ENCODE data around the gene USP13.

USP13 gene

DNA sequence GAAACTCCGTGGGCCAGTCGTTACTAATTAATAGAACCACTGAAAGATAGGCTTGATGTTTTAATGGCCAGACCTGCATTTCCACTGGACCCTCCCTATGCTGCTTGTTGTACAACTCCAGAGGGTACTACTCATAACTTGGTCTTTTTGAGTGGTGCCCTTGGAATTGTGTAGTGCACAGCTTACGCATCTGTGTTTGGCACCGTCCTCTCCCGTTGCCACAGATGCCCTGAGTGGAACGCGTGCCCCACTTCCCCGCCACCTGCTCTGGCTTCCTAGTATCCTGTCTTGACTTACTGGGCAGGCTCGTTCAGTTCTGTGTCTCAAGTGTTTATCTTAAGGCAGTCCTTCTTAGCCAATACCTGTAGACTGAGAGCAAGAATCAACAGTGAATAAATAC, 78.7 kb downstream of the USP13 start:
- no peak for DNase-seq (ENCODE audit: low read depth in 1 of 2, low spot score in 1 of 2)

DNA sequence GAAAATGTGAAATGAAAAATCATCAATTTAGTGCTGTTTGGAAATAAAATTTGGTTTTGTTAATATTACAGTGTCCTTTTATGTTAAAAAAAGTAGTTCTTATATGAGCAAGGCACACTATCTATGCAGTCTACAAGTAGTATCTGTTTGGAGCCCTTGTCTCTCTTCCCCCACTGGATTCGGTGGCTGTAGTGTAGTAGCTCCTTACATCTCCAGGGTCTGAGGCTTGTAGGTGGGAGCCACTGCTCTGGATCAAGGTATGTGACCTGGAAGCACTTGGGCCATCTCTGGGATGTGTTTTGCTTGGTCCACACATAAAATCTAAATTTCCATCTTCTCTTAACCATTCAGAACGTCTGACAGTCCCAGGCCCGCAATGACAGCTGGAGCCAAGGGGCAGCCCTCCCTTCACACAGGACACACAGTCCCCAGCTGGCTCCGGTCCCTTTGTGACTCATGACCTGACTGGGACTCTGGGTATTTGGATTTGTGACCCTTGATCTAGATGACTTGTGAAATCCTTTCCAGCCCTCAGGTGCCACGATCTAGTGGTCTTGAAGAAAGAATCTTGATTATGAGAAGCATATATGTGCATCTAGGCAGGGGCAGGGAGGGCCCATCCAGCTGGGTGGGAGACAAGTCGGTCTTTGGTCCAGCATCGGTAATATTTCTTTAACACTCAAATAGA, 80.0 kb downstream of the USP13 start:
- DNase-seq (ENCODE audit: low read depth in 1 of 2, low spot score in 1 of 2): no peak

- DNase-seq (ENCODE audit: low read depth in 1 of 2, low spot score in 1 of 2): no peak
These were observed 81.0 kb downstream of the USP13 start for GRCh38 chr3:179733797-179734196.

DNA sequence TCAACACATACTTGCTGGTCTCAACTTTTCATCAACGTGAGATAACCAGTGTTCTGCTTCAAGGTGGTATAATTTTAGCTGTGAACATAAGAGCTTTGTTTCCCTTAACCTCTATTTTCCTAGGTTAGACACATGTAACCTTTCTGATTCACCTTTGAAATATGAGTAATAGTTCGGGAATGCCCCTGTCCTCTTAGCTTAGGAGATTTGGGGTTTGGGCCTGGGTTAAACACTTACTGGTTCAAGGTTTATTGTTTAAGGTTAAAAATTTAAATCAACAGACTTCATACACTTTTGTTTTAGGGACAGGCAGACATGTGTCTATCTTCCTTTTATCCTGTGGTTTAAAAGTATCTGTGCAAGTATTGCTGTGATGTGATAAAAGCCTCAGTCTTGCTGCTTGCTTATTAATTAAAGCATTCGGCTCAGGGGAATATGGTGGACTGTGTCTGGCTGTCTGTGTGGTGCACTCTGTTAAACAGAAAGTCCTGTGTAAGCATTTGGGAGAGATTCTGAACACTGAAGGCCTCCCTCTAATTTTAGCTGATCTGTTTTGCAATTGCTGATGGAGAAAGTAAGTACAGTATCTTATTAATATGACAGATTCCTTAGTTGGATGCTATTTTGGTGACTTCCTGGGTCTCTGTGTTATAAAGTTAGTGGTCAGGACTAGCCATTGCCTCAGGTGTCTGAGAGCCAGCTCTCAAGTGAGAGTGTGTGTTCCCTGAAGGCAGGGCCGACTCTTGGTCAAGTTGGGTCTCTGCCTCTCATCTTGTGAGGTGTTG, 81.8 kb downstream of the USP13 start:
- DNase-seq (ENCODE audit: low read depth in 1 of 2, low spot score in 1 of 2): no peak

DNA sequence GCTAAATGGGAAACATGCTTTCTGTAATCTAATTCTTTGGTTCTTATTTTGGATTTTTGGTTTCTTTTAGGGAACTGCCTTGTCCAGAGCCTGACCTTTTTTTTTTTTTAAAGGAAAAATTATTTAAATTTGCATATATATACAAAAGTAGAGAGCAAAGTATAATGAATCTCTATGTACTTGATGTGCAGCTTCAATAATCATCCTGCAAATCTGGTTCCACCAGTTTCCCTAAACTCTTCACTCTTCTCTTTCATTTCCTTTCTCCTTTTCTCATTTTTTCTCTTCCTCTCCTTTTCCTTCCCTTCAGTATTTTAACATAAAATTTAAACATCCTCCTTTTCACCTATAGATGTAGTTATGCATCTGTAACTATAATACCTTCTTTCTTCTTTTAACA, 82.5 kb downstream of the USP13 start:
- no peak for DNase-seq (ENCODE audit: low read depth in 1 of 2, low spot score in 1 of 2)

DNA sequence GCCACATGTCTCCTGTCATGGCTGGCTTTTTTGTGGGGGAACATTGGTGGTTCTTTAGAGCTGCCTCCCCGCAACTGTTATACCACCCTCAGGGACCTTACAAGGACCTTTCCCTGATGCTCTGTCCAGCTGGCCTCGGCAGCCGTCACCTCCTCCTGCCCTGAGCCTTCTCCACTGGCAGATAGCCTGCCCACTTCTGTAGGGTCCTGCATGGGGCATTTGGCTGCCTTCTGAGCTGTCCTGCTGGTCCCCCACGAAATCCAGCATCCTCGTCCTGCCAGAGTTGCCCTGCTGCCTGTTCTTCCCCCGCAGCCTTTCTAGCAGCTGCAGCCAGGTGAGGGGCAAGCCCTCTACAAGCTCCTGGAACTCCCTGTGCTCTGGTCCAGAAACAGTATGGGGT, 86.2 kb downstream of the USP13 start:
- no peak for DNase-seq (ENCODE audit: low read depth in 1 of 2, low spot score in 1 of 2)

DNA sequence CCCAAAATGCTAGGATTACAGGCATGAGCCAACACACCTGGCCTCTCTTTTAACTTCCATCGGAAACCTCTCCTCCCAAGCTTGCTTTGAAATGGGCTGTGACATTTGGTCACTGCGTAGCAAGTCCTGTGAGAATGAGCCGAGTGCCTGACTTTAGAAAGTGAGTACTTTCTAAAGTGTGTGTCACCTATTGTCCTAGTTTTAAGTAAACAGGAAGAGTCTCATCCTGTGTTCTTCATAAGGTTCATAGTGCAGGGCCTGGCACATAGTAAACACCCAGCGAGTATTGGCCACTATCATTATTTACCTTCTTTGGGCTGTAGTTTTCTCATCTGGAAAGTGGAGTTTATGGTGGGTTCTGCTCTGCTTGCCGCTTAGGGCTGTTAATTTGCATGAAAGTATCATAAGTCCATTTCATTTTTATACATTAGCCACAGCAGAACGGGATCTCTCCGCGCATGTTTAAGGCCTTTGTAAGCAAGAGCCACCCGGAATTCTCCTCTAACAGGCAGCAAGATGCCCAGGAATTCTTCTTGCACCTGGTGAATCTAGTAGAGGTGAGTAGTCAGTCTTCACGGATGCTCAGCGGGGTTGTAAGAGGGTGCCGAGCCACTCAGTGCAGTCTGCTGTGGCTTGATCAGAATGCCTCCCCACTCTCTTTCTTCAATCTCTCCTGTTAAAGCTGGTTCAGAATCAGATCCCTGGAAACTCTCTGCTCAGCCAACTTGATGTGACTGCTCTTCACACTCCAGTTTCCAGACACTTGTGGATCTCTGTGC, 87.2 kb downstream of the USP13 start:
- no peak for DNase-seq (ENCODE audit: low read depth in 1 of 2, low spot score in 1 of 2)

DNA sequence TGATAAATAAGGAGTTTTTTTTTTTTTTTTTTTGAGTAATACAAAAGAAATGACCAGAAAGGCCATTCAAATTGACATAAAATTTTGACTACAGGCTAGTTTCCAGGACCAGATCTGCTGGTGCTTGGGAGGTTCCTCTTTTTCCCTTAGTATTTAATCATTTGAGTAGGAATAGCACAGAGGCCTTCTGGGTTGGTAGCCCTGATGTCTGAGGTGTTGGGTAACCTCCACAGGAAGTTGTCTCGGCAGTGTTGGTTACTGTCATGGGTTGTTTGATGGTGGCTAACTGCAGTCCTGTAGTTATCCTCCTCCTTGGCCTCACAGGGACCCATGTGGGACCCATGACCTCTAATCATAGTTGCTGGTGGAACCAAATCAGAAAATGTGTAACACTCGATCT, 91.1 kb downstream of the USP13 start:
- DNase-seq (ENCODE audit: low read depth in 1 of 2, low spot score in 1 of 2): no peak

DNA sequence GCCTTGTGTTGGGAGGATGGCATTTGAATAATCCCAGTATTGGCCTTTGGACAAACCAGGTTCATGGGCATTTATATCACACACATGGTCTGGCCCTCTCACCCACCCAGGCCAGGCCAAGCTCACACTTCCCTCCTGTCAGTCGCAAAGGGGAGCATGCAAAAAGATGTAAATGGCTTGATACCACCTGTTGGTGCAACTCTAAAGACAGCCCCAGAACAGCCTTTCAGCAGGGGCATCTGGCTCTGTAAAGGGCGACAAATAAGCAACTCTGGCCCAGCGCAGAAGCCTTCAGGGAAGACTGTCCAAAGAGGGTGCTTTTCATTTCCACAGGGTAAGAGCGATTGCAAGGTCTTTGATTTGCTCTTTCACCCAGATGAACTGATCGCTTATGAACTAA, 91.8 kb downstream of the USP13 start:
- no peak for DNase-seq (ENCODE audit: low read depth in 1 of 2, low spot score in 1 of 2)

DNA sequence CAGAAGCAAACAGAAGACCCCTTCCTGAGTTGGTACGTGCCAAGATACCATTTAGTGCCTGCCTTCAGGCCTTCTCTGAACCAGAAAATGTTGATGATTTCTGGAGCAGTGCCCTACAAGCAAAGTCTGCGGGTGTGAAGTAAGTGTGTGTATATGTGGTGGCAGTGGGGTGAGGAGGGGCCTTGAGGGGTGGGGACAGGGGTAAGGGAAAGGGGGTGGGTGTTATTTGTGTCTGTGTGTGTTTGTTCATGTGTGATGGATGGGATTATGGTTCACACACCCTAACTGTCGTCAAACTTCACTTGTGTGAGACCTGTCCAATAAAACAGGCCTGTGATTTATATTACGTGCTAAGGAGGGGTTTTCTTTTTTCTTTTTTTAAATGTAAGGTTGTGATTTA, 92.2 kb downstream of the USP13 start:
- no peak for DNase-seq (ENCODE audit: low read depth in 1 of 2, low spot score in 1 of 2)

GRCh38 chr3:179745716-179746115, 92.9 kb downstream of the USP13 start:
- DNase-seq (ENCODE audit: low read depth in 1 of 2, low spot score in 1 of 2): no peak

- DNase-seq (ENCODE audit: low read depth in 1 of 2, low spot score in 1 of 2): no peak
These were observed 98.0 kb downstream of the USP13 start for GRCh38 chr3:179750720-179751328.

- no peak for DNase-seq (ENCODE audit: low read depth in 1 of 2, low spot score in 1 of 2)
These were observed 108.1 kb downstream of the USP13 start for GRCh38 chr3:179760944-179761343.

GRCh38 chr3:179765396-179765795, 112.6 kb downstream of the USP13 start:
- DNase-seq (ENCODE audit: low read depth in 1 of 2, low spot score in 1 of 2): no peak

DNA sequence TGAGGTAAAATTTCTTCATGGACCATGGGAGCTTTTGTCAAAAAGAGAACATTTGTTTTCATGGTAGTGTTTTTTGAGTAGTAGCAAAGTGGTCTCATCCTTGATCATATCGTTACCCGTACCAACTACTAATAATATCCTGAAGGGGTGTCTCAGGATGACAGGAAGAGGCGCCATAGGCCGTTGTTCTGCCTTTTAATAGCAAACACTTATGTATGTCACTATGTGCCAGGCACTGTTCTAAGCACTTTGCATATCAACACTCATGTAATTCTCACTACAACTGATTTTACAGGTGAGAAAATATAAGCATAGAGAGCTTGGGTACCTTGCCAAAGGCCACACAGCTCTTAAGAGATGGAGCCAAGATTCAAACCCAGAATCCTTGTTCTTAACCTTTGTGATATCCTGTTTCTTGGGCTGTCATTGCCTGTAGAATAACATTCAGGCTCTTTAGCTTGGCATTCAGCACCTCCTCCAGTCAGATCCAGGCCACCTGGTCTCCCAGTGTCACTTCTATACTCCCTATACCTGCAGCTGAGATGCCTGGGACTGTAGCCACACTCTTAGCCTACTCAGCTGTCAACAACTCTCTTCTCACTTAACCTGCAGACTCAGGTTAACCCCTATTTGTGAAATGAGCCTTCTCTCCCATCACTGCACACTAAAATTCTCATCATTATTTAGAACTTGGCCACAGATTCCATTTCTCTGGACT, 113.7 kb downstream of the USP13 start:
- no peak for DNase-seq (ENCODE audit: low read depth in 1 of 2, low spot score in 1 of 2)

- no peak for DNase-seq (ENCODE audit: low read depth in 1 of 2, low spot score in 1 of 2)
These were observed 115.2 kb downstream of the USP13 start for GRCh38 chr3:179768080-179768479.

GRCh38 chr3:179769411-179770247, 116.8 kb downstream of the USP13 start:
- DNase-seq (ENCODE audit: low read depth in 1 of 2, low spot score in 1 of 2): no peak

DNA sequence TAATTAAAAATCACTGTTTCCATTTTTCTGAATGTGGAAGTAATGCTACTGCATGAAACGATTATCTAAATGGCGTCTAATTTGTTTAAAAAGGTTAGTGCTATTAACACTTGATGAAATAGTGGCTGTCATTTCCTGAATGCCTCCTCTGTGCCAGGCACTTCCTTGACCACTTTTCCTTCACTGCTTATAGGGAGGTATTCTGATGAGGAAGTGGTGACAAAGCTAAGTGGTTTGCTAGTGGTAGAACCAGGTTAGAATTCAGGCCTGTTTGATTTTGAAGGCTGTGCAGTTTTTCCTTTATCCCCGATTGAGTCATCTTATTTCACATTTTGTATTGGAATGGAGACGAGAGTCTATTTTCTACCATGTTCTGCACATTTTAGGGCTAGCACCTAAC, 119.0 kb downstream of the USP13 start:
- no peak for DNase-seq (ENCODE audit: low read depth in 1 of 2, low spot score in 1 of 2)

- no peak for DNase-seq (ENCODE audit: low read depth in 1 of 2, low spot score in 1 of 2)
These were observed 119.5 kb downstream of the USP13 start for GRCh38 chr3:179772297-179772696.

Measured in activated CD4-positive, alpha-beta T cell treated with anti-CD3 and anti-CD28 coated beads, Interleukin-2, amount 50 U/mL, for 24 hours (primary cell).